Neural progenitor cell (in vitro differentiated cells): Measurements from ENCODE around the gene EPS8L1. TPM values are rescaled to one million over a fixed set of nuclear protein-coding genes. Genes with fewer than 3 reads are reported as not detected.
A peak's percentile ranks its signal among the peaks of the same experiment; 100 is the strongest.

Experiments
- DNase-seq: peaks from one replicate; pipeline ENCODE4 v3.0.0-alpha.2; 2016; ENCODE audit warnings: low spot score
- H2AFZ ChIP-seq: fragments of 200-600 bp; sonication (generic); replicated peaks from 2 replicates; pipeline ENCODE4 v1.6.1; 2016; ENCODE audit warnings: antibody characterized with exemption
- H3F3A ChIP-seq: fragments of 200-600 bp; sonication (generic); 2 replicates; pipeline ENCODE4 v1.6.1; 2016; ENCODE audit warnings: antibody characterized with exemption, low read depth
- H3K27ac ChIP-seq: fragments of 200-600 bp; sonication (generic); 2 replicates; pipeline ENCODE4 v1.5.1; 2016; ENCODE audit warnings: mild to moderate bottlenecking
- H3K27me3 ChIP-seq: fragments of 200-600 bp; sonication (generic); 2 replicates; pipeline ENCODE4 v1.6.1; 2016; ENCODE audit warnings: mild to moderate bottlenecking, moderate library complexity
- H3K36me3 ChIP-seq: fragments of 200-600 bp; sonication (generic); 2 replicates; pipeline ENCODE4 v1.5.1; 2016
- H3K4me1 ChIP-seq: fragments of 200-600 bp; sonication (generic); 2 replicates; pipeline ENCODE4 v1.6.1; 2016; ENCODE audit warnings: mixed run types
- H3K4me2 ChIP-seq: fragments of 200-600 bp; sonication (generic); 2 replicates; pipeline ENCODE4 v1.6.1; 2016
- H3K4me3 ChIP-seq: fragments of 200-600 bp; sonication (generic); 2 replicates; pipeline ENCODE4 v1.5.1; 2016
- H3K79me2 ChIP-seq: fragments of 200-600 bp; sonication (generic); 2 replicates; pipeline ENCODE4 v1.6.1; 2016; ENCODE audit warnings: low read depth
- H3K9ac ChIP-seq: fragments of 200-600 bp; sonication (generic); 2 replicates; pipeline ENCODE4 v1.6.1; 2016
- H3K9me3 ChIP-seq: fragments of 200-600 bp; sonication (generic); 2 replicates; pipeline ENCODE4 v1.5.1; 2016; ENCODE audit warnings: low read depth
- H4K20me1 ChIP-seq: fragments of 200-600 bp; sonication (generic); 2 replicates; pipeline ENCODE4 v1.6.1; 2016; ENCODE audit warnings: low read depth
- H3K27ac Mint-ChIP-seq: 3 replicates; pipeline ENCODE4 v1.8.0; 2021; ENCODE audit warnings: mixed read lengths
- H3K27me3 Mint-ChIP-seq: 2 replicates; pipeline ENCODE4 v1.8.0; 2022; ENCODE audit warnings: low read depth, mild to moderate bottlenecking, inconsistent platforms, moderate library complexity, mixed read lengths; ENCODE audit not compliant: insufficient read depth
- H3K36me3 Mint-ChIP-seq: 3 replicates; pipeline ENCODE4 v1.8.0; 2021; ENCODE audit warnings: mixed read lengths
- H3K4me1 Mint-ChIP-seq: 3 replicates; pipeline ENCODE4 v1.8.0; 2021; ENCODE audit warnings: mixed read lengths
- H3K4me3 Mint-ChIP-seq: 3 replicates; pipeline ENCODE4 v1.8.0; 2021; ENCODE audit warnings: mild to moderate bottlenecking, moderate library complexity, mixed read lengths
- H3K9me3 Mint-ChIP-seq: 3 replicates; pipeline ENCODE4 v1.8.0; 2020; ENCODE audit warnings: mixed read lengths
- CTCF ChIP-seq: fragments of 200-600 bp; sonication (generic); IDR thresholded peaks from 2 replicates; pipeline ENCODE4 v1.5.1; 2017; ENCODE audit warnings: antibody characterized with exemption, mild to moderate bottlenecking
- EZH2 ChIP-seq: fragments of 200-600 bp; sonication (generic); IDR thresholded peaks from 2 replicates; pipeline ENCODE4 v1.6.1; 2017; ENCODE audit warnings: antibody characterized with exemption, mild to moderate bottlenecking, moderate library complexity
- EZH2phosphoT487 ChIP-seq: fragments of 200-600 bp; sonication (generic); IDR thresholded peaks from 2 replicates; pipeline ENCODE4 v1.6.1; 2017; ENCODE audit warnings: antibody characterized with exemption
- total RNA-seq: library from RNA; depleted of rRNA; stranded (reverse); fragments of >200 nt; gene quantifications from 2 replicates; pipeline ENCODE4 v1.2.3, GENCODE V29; 2015; ENCODE audit warnings: low replicate concordance

EPS8L1 gene
- total RNA-seq, 1 donor from 2014 or later: 7.0 TPM

- Histone ChIP-seq H3K4me3 (peak overlapping the region; percentile 68), H3K4me1 (peaks cover 29% of the 10 kb centered on the region), H3K27me3 (peaks cover 33% of the 10 kb centered on the region), H4K20me1 (peaks cover 56% of the 10 kb centered on the region), H3K9ac (peak overlapping the region; percentile 1), H2AFZ (no peak overlapping the region), H3K4me2 (peak overlapping the region; percentile 90), H3K9me3 (no peaks in the 10 kb centered on the region), H3K27ac (no peak overlapping the region), H3F3A (peaks cover 39% of the 10 kb centered on the region), H3K79me2 (peaks cover 3% of the 10 kb centered on the region), H3K36me3 (no peaks in the 10 kb centered on the region)
- no peak for DNase-seq
- TF ChIP-seq EZH2 (no peak), EZH2phosphoT487 (no peak), CTCF (no peak)
- H3K27me3 Mint-ChIP-seq: peaks cover 35% of the 10 kb centered on the region
- peaks cover 5% of the 10 kb centered on the region for H3K36me3 Mint-ChIP-seq
- peak overlapping the region; percentile 91 for H3K4me3 Mint-ChIP-seq
- H3K9me3 Mint-ChIP-seq: no peaks in the 10 kb centered on the region
- peak overlapping the region; percentile 67 for H3K27ac Mint-ChIP-seq
- H3K4me1 Mint-ChIP-seq: peaks cover 41% of the 10 kb centered on the region
Observed at GRCh38 chr19:55088021-55088451, 12.4 kb downstream of the EPS8L1 start.

- Histone ChIP-seq H3K4me1 (peaks cover 29% of the 10 kb centered on the region), H3K27me3 (peaks cover 26% of the 10 kb centered on the region), H3K27ac (no peak overlapping the region), H2AFZ (no peak overlapping the region), H3K4me2 (peak overlapping the region; percentile 90), H4K20me1 (peaks cover 52% of the 10 kb centered on the region), H3F3A (peaks cover 35% of the 10 kb centered on the region), H3K36me3 (no peaks in the 10 kb centered on the region), H3K79me2 (peaks cover 3% of the 10 kb centered on the region), H3K4me3 (peak overlapping the region; percentile 68), H3K9me3 (no peaks in the 10 kb centered on the region), H3K9ac (no peak overlapping the region)
- H3K27me3 Mint-ChIP-seq: peaks cover 31% of the 10 kb centered on the region
- TF ChIP-seq CTCF: peak; percentile 87
- no peak for TF ChIP-seq EZH2
- peaks cover 5% of the 10 kb centered on the region for H3K36me3 Mint-ChIP-seq
- H3K9me3 Mint-ChIP-seq: no peaks in the 10 kb centered on the region
- peak overlapping the region; percentile 67 for H3K27ac Mint-ChIP-seq
- peaks cover 40% of the 10 kb centered on the region for H3K4me1 Mint-ChIP-seq
- peak overlapping the region; percentile 91 for H3K4me3 Mint-ChIP-seq
- peak; percentile 92 for DNase-seq
Observed at GRCh38 chr19:55088543-55089341, 13.1 kb downstream of the EPS8L1 start.

- Mint-ChIP-seq H3K36me3 (peaks cover 5% of the 10 kb centered on the region), H3K27ac (peak overlapping the region; percentile 11), H3K27me3 (peaks cover 24% of the 10 kb centered on the region), H3K9me3 (no peaks in the 10 kb centered on the region), H3K4me1 (peaks cover 36% of the 10 kb centered on the region), H3K4me3 (peak overlapping the region; percentile 68)
- no peak overlapping the region for H3K27ac ChIP-seq
- no peak overlapping the region for H2AFZ ChIP-seq
- no peak overlapping the region for H3K4me2 ChIP-seq
- peaks cover 53% of the 10 kb centered on the region for H4K20me1 ChIP-seq
- H3F3A ChIP-seq: peaks cover 38% of the 10 kb centered on the region
- no peak overlapping the region for H3K4me3 ChIP-seq
- peaks cover 3% of the 10 kb centered on the region for H3K79me2 ChIP-seq
- H3K9me3 ChIP-seq: no peaks in the 10 kb centered on the region
- H3K36me3 ChIP-seq: no peaks in the 10 kb centered on the region
- DNase-seq: no peak
- peaks cover 19% of the 10 kb centered on the region for H3K27me3 ChIP-seq
- TF ChIP-seq EZH2phosphoT487: no peak
- TF ChIP-seq EZH2: no peak
- TF ChIP-seq CTCF: no peak
- no peak overlapping the region for H3K9ac ChIP-seq
- peaks cover 29% of the 10 kb centered on the region for H3K4me1 ChIP-seq
Observed at GRCh38 chr19:55089342-55089944, 13.8 kb downstream of the EPS8L1 start.
